LHCN-M2 (cell line): ENCODE measurements around the gene FAM72A. TPM values are rescaled to one million over a fixed set of nuclear protein-coding genes. Genes with fewer than 3 reads are reported as not detected.
"Not testable (repeated sequence)": the region's sequence is repeated elsewhere in the genome, so short reads cannot be mapped to it uniquely, and the experiment has no call there.

Experiments
- DNase-seq: peaks from one replicate; pipeline ENCODE4 v3.0.0-alpha.2; 2012; ENCODE audit warnings: low read depth
- total RNA-seq: library from RNA; depleted of rRNA; stranded (reverse); fragments of >200 nt; gene quantifications from 2 replicates; pipeline ENCODE4 v1.2.3, GENCODE V29; 2014

The FAM72A gene
- total RNA-seq, 1 experiment from 2014 or later: 4.6 TPM

GRCh38 chr1:206215600-206216392 lies 13.2 kb upstream of the FAM72A start:
- not testable (repeated sequence) for DNase-seq

GRCh38 chr1:206210802-206211201 lies 8.2 kb upstream of the FAM72A start:
- DNase-seq: not testable (repeated sequence)

GRCh38 chr1:206205569-206205968 lies 2.9 kb upstream of the FAM72A start:
- DNase-seq: not testable (repeated sequence)

GRCh38 chr1:206204871-206205270 lies 2.2 kb upstream of the FAM72A start:
- DNase-seq: peak; percentile 21

GRCh38 chr1:206204159-206204511 lies 1.5 kb upstream of the FAM72A start:
- DNase-seq: not testable (repeated sequence)

GRCh38 chr1:206203364-206204158 lies 922 bp upstream of the FAM72A start, which contains the start of gene SRGAP2:
SRGAP2 (plus strand) TSS chr1:206203541; CDS start chr1:206205971, 2,430 bp downstream.
- peak; percentile 44 for DNase-seq

- not testable (repeated sequence) for DNase-seq
Observed at GRCh38 chr1:206196748-206197424, 5.8 kb downstream of the FAM72A start.

- DNase-seq: not testable (repeated sequence)
Observed at GRCh38 chr1:206195182-206195581, 7.5 kb downstream of the FAM72A start.

- DNase-seq: not testable (repeated sequence)
Observed at GRCh38 chr1:206186826-206187225, 15.8 kb downstream of the FAM72A start.

- DNase-seq: not testable (repeated sequence)
Observed at GRCh38 chr1:206185778-206186177, 16.9 kb downstream of the FAM72A start.

GRCh38 chr1:206183788-206184187 lies 18.9 kb downstream of the FAM72A start:
- DNase-seq: not testable (repeated sequence)

GRCh38 chr1:206182368-206183317 lies 20.0 kb downstream of the FAM72A start:
- DNase-seq: peak; percentile 8

GRCh38 chr1:206179666-206180065 lies 23.0 kb downstream of the FAM72A start:
- not testable (repeated sequence) for DNase-seq

- DNase-seq: peak; percentile 65
Observed at GRCh38 chr1:206178061-206178989, 24.3 kb downstream of the FAM72A start.

GRCh38 chr1:206176114-206176502 lies 26.5 kb downstream of the FAM72A start:
- not testable (repeated sequence) for DNase-seq

GRCh38 chr1:206175459-206176113 lies 27.1 kb downstream of the FAM72A start:
- DNase-seq: peak; percentile 46

GRCh38 chr1:206174182-206174868 lies 28.3 kb downstream of the FAM72A start:
- DNase-seq: peak; percentile 10

GRCh38 chr1:206173110-206173719 lies 29.4 kb downstream of the FAM72A start:
- not testable (repeated sequence) for DNase-seq
